Heart left ventricle (tissue), 13 donors: ENCODE results near the gene DGUOK.

Experiments
- POLR2A ChIP-seq, 2 donors: fragments of 450-650 bp; IDR thresholded peaks; one replicate each; pipeline ENCODE4 v1.6.1; 2017; ENCODE audit warnings: antibody characterized with exemption in 2 of 2, mild to moderate bottlenecking in 2 of 2, moderate library complexity in 2 of 2
- TF ChIP-seq, protein P1 (sequence below), 12 donors: fragments of 200-600 bp; sonication (generic) in 4 of 12; IDR thresholded peaks; one replicate each; pipeline versions ENCODE4 v1.5.0 to v1.8.0; 2018 to 2022; ENCODE audit warnings: antibody characterized with exemption in 12 of 12, mild to moderate bottlenecking in 5 of 12
- donor health status: ischemic (EF 13 %, LVEDD 7.1; RV severe dilation, severe dysfunction).
- donor health status: DM: no; HTN: yes; CAD: no.
- donor health status: DM: no; HTN: no; CAD: no.
- donor health status: ischemic (EF 25% LVEDD 6.9; RV normal size, moderate dysfunction).
- donor health status: ischemic (EF 25% LVEDD 5.7; RV mildly dilated, moderate dysfunction).
- donor health status: ischemic (EF 35%, LVEDD 5.7; RV mildly dilated, moderate dysfunction).
- donor health status: nonischemic (EF 11% LVEDD 7.7; RV severe dilation, severe dysfunction).
- donor health status: DM: yes; HTN: yes; CAD: no.
- donor health status: PGD.
- donor health status: ischemic (EF 29% LVEDD 5.4; RV normal size, mild dysfunction).
- donor health status: nonischemic (EF 23%, LVEDD 6.1; RV moderate dilation, normal function).

- TF ChIP-seq, protein P1, sequence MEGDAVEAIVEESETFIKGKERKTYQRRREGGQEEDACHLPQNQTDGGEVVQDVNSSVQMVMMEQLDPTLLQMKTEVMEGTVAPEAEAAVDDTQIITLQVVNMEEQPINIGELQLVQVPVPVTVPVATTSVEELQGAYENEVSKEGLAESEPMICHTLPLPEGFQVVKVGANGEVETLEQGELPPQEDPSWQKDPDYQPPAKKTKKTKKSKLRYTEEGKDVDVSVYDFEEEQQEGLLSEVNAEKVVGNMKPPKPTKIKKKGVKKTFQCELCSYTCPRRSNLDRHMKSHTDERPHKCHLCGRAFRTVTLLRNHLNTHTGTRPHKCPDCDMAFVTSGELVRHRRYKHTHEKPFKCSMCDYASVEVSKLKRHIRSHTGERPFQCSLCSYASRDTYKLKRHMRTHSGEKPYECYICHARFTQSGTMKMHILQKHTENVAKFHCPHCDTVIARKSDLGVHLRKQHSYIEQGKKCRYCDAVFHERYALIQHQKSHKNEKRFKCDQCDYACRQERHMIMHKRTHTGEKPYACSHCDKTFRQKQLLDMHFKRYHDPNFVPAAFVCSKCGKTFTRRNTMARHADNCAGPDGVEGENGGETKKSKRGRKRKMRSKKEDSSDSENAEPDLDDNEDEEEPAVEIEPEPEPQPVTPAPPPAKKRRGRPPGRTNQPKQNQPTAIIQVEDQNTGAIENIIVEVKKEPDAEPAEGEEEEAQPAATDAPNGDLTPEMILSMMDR (IDR thresholded peaks at IDR 0.05), result no peak
- no peak for TF ChIP-seq POLR2A (IDR thresholded peaks at IDR 0.05)
These were observed 56.9 kb downstream of the DGUOK start for GRCh38 chr2:73983322-73984202.
